ENCODE measurements around the gene C12orf43.
"Not testable (repeated sequence)": the region's sequence is repeated elsewhere in the genome, so short reads cannot be mapped to it uniquely, and the experiment has no call there.

Gene C12orf43, protein sequence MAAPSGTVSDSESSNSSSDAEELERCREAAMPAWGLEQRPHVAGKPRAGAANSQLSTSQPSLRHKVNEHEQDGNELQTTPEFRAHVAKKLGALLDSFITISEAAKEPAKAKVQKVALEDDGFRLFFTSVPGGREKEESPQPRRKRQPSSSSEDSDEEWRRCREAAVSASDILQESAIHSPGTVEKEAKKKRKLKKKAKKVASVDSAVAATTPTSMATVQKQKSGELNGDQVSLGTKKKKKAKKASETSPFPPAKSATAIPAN

GRCh38 chr12:121015825-121016766 is at the start of gene C12orf43:
Gene C12orf43 (minus strand): TSS chr12:121016487. CDS start chr12:121016474, 13 bp downstream.
- Histone ChIP-seq H3K4me3 (ENCODE audit: low read depth in 1 of 2, low read length in 1 of 2) (peak within 1 kb of the TSS; percentile 69 to 83), H3K4me1 (ENCODE audit: control insufficient read depth in 1 of 2, insufficient read depth in 1 of 2, low read depth in 1 of 2, low read length in 1 of 2) (peaks cover 28 to 33% of the 10 kb centered on the region in 2 experiments), H3K27me3 (no peaks in the 10 kb centered on the region), H3K9me3 (no peaks in the 10 kb centered on the region), H3K27ac (peak within 1 kb of the TSS; percentile 81), H3K36me3 (peaks cover 9% of the 10 kb centered on the region)
- TF ChIP-seq, protein P1, sequence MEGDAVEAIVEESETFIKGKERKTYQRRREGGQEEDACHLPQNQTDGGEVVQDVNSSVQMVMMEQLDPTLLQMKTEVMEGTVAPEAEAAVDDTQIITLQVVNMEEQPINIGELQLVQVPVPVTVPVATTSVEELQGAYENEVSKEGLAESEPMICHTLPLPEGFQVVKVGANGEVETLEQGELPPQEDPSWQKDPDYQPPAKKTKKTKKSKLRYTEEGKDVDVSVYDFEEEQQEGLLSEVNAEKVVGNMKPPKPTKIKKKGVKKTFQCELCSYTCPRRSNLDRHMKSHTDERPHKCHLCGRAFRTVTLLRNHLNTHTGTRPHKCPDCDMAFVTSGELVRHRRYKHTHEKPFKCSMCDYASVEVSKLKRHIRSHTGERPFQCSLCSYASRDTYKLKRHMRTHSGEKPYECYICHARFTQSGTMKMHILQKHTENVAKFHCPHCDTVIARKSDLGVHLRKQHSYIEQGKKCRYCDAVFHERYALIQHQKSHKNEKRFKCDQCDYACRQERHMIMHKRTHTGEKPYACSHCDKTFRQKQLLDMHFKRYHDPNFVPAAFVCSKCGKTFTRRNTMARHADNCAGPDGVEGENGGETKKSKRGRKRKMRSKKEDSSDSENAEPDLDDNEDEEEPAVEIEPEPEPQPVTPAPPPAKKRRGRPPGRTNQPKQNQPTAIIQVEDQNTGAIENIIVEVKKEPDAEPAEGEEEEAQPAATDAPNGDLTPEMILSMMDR (IDR thresholded peaks at IDR 0.05): peak; percentile 15

DNA sequence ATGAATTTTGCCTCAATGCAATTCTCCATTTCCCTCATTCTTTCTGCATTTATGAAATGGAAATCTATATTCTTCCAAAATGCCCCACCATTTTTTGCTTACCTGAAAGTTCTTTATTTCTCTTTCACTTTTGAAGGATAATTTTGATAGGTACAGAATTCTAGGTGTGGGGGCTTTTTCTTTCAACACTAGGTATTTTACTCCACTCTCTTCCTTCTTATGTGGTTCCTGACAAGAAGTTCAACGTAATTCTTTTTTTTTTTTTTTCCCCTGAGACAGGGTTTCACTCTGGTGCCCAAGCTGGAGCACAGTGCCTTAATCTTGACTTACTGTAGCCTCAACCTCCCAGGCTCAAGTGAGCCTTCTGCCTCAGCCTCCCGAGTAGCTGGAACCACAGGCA is 49.1 kb upstream of the C12orf43 start:
- H3K4me3 ChIP-seq (ENCODE audit: low read depth in 1 of 2, low read length in 1 of 2): no peak overlapping the region
- TF ChIP-seq, protein P1 (IDR thresholded peaks at IDR 0.05): no peak
- H3K27ac ChIP-seq: no peak overlapping the region
- H3K4me1 ChIP-seq (ENCODE audit: control insufficient read depth in 1 of 2, insufficient read depth in 1 of 2, low read depth in 1 of 2, low read length in 1 of 2): peaks cover 3 to 5% of the 10 kb centered on the region in 2 experiments
- H3K36me3 ChIP-seq: no peaks in the 10 kb centered on the region
- no peaks in the 10 kb centered on the region for H3K9me3 ChIP-seq
- no peaks in the 10 kb centered on the region for H3K27me3 ChIP-seq

- not testable (repeated sequence) for H3K27ac ChIP-seq; H3K36me3 ChIP-seq; H3K4me3 ChIP-seq (ENCODE audit: low read depth in 1 of 2, low read length in 1 of 2); H3K9me3 ChIP-seq; H3K27me3 ChIP-seq
- peaks cover 8 to 11% of the 10 kb centered on the region in 2 experiments for H3K4me1 ChIP-seq (ENCODE audit: control insufficient read depth in 1 of 2, insufficient read depth in 1 of 2, low read depth in 1 of 2, low read length in 1 of 2)
These were observed 48.3 kb upstream of the C12orf43 start for GRCh38 chr12:121064586-121064985.

- Histone ChIP-seq H3K4me3 (ENCODE audit: low read depth in 1 of 2, low read length in 1 of 2) (no peak overlapping the region), H3K9me3 (no peaks in the 10 kb centered on the region), H3K4me1 (ENCODE audit: control insufficient read depth in 1 of 2, insufficient read depth in 1 of 2, low read depth in 1 of 2, low read length in 1 of 2) (peaks cover 8 to 11% of the 10 kb centered on the region in 2 experiments), H3K27ac (no peak overlapping the region), H3K27me3 (no peaks in the 10 kb centered on the region), H3K36me3 (no peaks in the 10 kb centered on the region)
- TF ChIP-seq, protein P1 (IDR thresholded peaks at IDR 0.05): no peak
These were observed 47.8 kb upstream of the C12orf43 start for GRCh38 chr12:121064116-121064515.

- Histone ChIP-seq H3K36me3 (no peaks in the 10 kb centered on the region), H3K9me3 (no peaks in the 10 kb centered on the region), H3K4me1 (ENCODE audit: control insufficient read depth in 1 of 2, insufficient read depth in 1 of 2, low read depth in 1 of 2, low read length in 1 of 2) (peaks cover 8 to 11% of the 10 kb centered on the region in 2 experiments), H3K27me3 (no peaks in the 10 kb centered on the region), H3K27ac (no peak overlapping the region), H3K4me3 (ENCODE audit: low read depth in 1 of 2, low read length in 1 of 2) (no peak overlapping the region)
- TF ChIP-seq, protein P1 (IDR thresholded peaks at IDR 0.05): no peak
These were observed 46.2 kb upstream of the C12orf43 start for GRCh38 chr12:121062391-121063045.
